ENCODE data around the gene ZNRF1.
A peak's percentile ranks its signal among the peaks of the same experiment; 100 is the strongest.

Gene ZNRF1

GRCh38 chr16:74954763-74955162 lies 44.1 kb upstream of the ZNRF1 start:
- no peak for DNase-seq (ENCODE audit: low spot score)

GRCh38 chr16:74973304-74973703 lies 25.5 kb upstream of the ZNRF1 start:
- TF ChIP-seq, protein P1, sequence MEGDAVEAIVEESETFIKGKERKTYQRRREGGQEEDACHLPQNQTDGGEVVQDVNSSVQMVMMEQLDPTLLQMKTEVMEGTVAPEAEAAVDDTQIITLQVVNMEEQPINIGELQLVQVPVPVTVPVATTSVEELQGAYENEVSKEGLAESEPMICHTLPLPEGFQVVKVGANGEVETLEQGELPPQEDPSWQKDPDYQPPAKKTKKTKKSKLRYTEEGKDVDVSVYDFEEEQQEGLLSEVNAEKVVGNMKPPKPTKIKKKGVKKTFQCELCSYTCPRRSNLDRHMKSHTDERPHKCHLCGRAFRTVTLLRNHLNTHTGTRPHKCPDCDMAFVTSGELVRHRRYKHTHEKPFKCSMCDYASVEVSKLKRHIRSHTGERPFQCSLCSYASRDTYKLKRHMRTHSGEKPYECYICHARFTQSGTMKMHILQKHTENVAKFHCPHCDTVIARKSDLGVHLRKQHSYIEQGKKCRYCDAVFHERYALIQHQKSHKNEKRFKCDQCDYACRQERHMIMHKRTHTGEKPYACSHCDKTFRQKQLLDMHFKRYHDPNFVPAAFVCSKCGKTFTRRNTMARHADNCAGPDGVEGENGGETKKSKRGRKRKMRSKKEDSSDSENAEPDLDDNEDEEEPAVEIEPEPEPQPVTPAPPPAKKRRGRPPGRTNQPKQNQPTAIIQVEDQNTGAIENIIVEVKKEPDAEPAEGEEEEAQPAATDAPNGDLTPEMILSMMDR (IDR thresholded peaks at IDR 0.05; ENCODE audit: poor library complexity, severe bottlenecking): no peak
- no peak for DNase-seq (ENCODE audit: low spot score)
- Histone ChIP-seq H3K4me3 (ENCODE audit: severe bottlenecking) (no peak overlapping the region), H3K9me3 (ENCODE audit: severe bottlenecking) (no peaks in the 10 kb centered on the region), H3K36me3 (ENCODE audit: low read depth) (peaks cover 23% of the 10 kb centered on the region), H3K27me3 (ENCODE audit: insufficient read depth, poor library complexity, severe bottlenecking) (no peaks in the 10 kb centered on the region), H3K4me1 (ENCODE audit: insufficient read depth, poor library complexity, severe bottlenecking) (no peaks in the 10 kb centered on the region), H3K27ac (ENCODE audit: poor library complexity, severe bottlenecking) (no peak overlapping the region)
- ATAC-seq (ENCODE audit: low read depth): no peak

More at GRCh38 chr16:74954763-74955162, 44.1 kb upstream of the ZNRF1 start:
- Histone ChIP-seq H3K9me3 (ENCODE audit: severe bottlenecking) (no peaks in the 10 kb centered on the region), H3K4me3 (ENCODE audit: severe bottlenecking) (no peak overlapping the region), H3K4me1 (ENCODE audit: insufficient read depth, poor library complexity, severe bottlenecking) (no peaks in the 10 kb centered on the region), H3K27me3 (ENCODE audit: insufficient read depth, poor library complexity, severe bottlenecking) (no peaks in the 10 kb centered on the region), H3K27ac (ENCODE audit: poor library complexity, severe bottlenecking) (no peak overlapping the region), H3K36me3 (ENCODE audit: low read depth) (peaks cover 46% of the 10 kb centered on the region)
- TF ChIP-seq, protein P1 (IDR thresholded peaks at IDR 0.05; ENCODE audit: poor library complexity, severe bottlenecking): no peak
- ATAC-seq (ENCODE audit: low read depth): no peak

- H3K9me3 ChIP-seq (ENCODE audit: severe bottlenecking): no peaks in the 10 kb centered on the region
- no peak overlapping the region for H3K27ac ChIP-seq (ENCODE audit: poor library complexity, severe bottlenecking)
- no peak overlapping the region for H3K4me3 ChIP-seq (ENCODE audit: severe bottlenecking)
- no peak for DNase-seq (ENCODE audit: low spot score)
- TF ChIP-seq, protein P1 (IDR thresholded peaks at IDR 0.05; ENCODE audit: poor library complexity, severe bottlenecking): no peak
- no peaks in the 10 kb centered on the region for H3K4me1 ChIP-seq (ENCODE audit: insufficient read depth, poor library complexity, severe bottlenecking)
- H3K36me3 ChIP-seq (ENCODE audit: low read depth): peaks cover 23% of the 10 kb centered on the region
- no peaks in the 10 kb centered on the region for H3K27me3 ChIP-seq (ENCODE audit: insufficient read depth, poor library complexity, severe bottlenecking)
- no peak for ATAC-seq (ENCODE audit: low read depth)
These were observed 23.2 kb upstream of the ZNRF1 start for GRCh38 chr16:74975591-74975990.

- H3K4me1 ChIP-seq (ENCODE audit: insufficient read depth, poor library complexity, severe bottlenecking): peaks cover 4% of the 10 kb centered on the region
- H3K9me3 ChIP-seq (ENCODE audit: severe bottlenecking): no peaks in the 10 kb centered on the region
- no peak overlapping the region for H3K27ac ChIP-seq (ENCODE audit: poor library complexity, severe bottlenecking)
- H3K36me3 ChIP-seq (ENCODE audit: low read depth): peaks cover 10% of the 10 kb centered on the region
- no peaks in the 10 kb centered on the region for H3K27me3 ChIP-seq (ENCODE audit: insufficient read depth, poor library complexity, severe bottlenecking)
- DNase-seq (ENCODE audit: low spot score) (no peak), ATAC-seq (ENCODE audit: low read depth) (no peak)
- TF ChIP-seq, protein P1 (IDR thresholded peaks at IDR 0.05; ENCODE audit: poor library complexity, severe bottlenecking): no peak
- no peak overlapping the region for H3K4me3 ChIP-seq (ENCODE audit: severe bottlenecking)
These were observed 16.6 kb upstream of the ZNRF1 start for GRCh38 chr16:74982256-74982655.

- H3K36me3 ChIP-seq (ENCODE audit: low read depth): 0 out of 2 replicates have a peak, but pooled peaks cover 4% of the 10 kb centered on the region
These were observed 14.7 kb upstream of the ZNRF1 start for GRCh38 chr16:74984194-74984528.

More at GRCh38 chr16:74984194-74984528, 14.7 kb upstream of the ZNRF1 start:
- Histone ChIP-seq H3K27me3 (ENCODE audit: insufficient read depth, poor library complexity, severe bottlenecking) (no peaks in the 10 kb centered on the region), H3K4me3 (ENCODE audit: severe bottlenecking) (peak overlapping the region; percentile 81), H3K9me3 (ENCODE audit: severe bottlenecking) (no peaks in the 10 kb centered on the region), H3K4me1 (ENCODE audit: insufficient read depth, poor library complexity, severe bottlenecking) (peaks cover 4% of the 10 kb centered on the region), H3K27ac (ENCODE audit: poor library complexity, severe bottlenecking) (peak overlapping the region; percentile 41)
- no peak for DNase-seq (ENCODE audit: low spot score)
- TF ChIP-seq, protein P1 (IDR thresholded peaks at IDR 0.05; ENCODE audit: poor library complexity, severe bottlenecking): no peak
- ATAC-seq (ENCODE audit: low read depth): no peak

Data from RWPE2 (cell line).